Activated naive CD8-positive, alpha-beta T cell treated with anti-CD3 and anti-CD28 coated beads, Interleukin-2, amount 50 U/mL, for 24 hours (primary cell): ENCODE results near the gene EEA1.
"Not testable (repeated sequence)": the region's sequence is repeated elsewhere in the genome, so short reads cannot be mapped to it uniquely, and the experiment has no call there.

ENCODE experiments used
- ATAC-seq: fragments of 150-1000 bp; cut with Tn5 transposase; one replicate; pipeline ENCODE4 v1.10.0; 2021
- DNase-seq: peaks from one replicate; pipeline ENCODE4 v3.0.0; 2021
- H3K27ac Mint-ChIP-seq: one replicate; pipeline ENCODE4 v1.8.0; 2021; ENCODE audit warnings: mild to moderate bottlenecking, mixed read lengths
- H3K27me3 Mint-ChIP-seq: one replicate; pipeline ENCODE4 v1.8.0; 2021; ENCODE audit warnings: mixed read lengths
- H3K36me3 Mint-ChIP-seq: one replicate; pipeline ENCODE4 v1.8.0; 2021; ENCODE audit warnings: low read depth, mixed read lengths
- H3K4me1 Mint-ChIP-seq: one replicate; pipeline ENCODE4 v1.8.0; 2021; ENCODE audit warnings: mixed read lengths
- H3K4me3 Mint-ChIP-seq: one replicate; pipeline ENCODE4 v1.8.0; 2021; ENCODE audit warnings: mild to moderate bottlenecking, moderate library complexity, mixed read lengths
- H3K9me3 Mint-ChIP-seq: one replicate; pipeline ENCODE4 v1.8.0; 2021; ENCODE audit warnings: mixed read lengths

Gene EEA1

DNA sequence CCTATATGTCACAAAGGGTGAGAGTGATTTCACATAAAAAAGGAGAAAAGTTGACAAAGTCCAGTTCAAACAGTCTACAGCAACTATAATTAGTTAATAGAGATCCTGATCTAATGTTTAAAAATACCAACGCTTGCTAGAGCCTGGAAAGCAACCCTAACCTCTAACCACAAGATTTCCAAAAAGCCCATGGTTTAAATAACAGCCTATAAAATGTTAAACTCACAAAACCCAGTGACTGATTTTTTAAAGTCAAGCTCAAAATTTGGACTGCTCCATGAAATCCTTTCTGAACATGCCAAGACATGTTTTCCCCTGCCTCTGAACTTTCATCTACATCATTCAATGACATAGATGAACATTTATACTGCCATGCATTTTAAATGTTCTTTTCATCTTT is 144.7 kb downstream of the EEA1 start:
- no peaks in the 10 kb centered on the region for H3K27me3 Mint-ChIP-seq
- H3K4me1 Mint-ChIP-seq, result peaks cover 1% of the 10 kb centered on the region
- no peak overlapping the region for H3K27ac Mint-ChIP-seq
- no peak overlapping the region for H3K4me3 Mint-ChIP-seq
- ATAC-seq (no peak), DNase-seq (no peak)
- H3K9me3 Mint-ChIP-seq, result no peaks in the 10 kb centered on the region
- H3K36me3 Mint-ChIP-seq, result peaks cover 21% of the 10 kb centered on the region

GRCh38 chr12:92779902-92780301 is 149.2 kb downstream of the EEA1 start:
- DNase-seq, result no peak
- H3K4me1 Mint-ChIP-seq, result no peaks in the 10 kb centered on the region

GRCh38 chr12:92778525-92778924 is 150.6 kb downstream of the EEA1 start:
- Mint-ChIP-seq H3K27me3 (no peaks in the 10 kb centered on the region), H3K4me1 (no peaks in the 10 kb centered on the region), H3K9me3 (no peaks in the 10 kb centered on the region), H3K4me3 (no peak overlapping the region), H3K36me3 (peaks cover 37% of the 10 kb centered on the region), H3K27ac (no peak overlapping the region)
- ATAC-seq (no peak), DNase-seq (no peak)

More at GRCh38 chr12:92779902-92780301, 149.2 kb downstream of the EEA1 start:
- H3K4me3 Mint-ChIP-seq, result no peak overlapping the region
- peaks cover 36% of the 10 kb centered on the region for H3K36me3 Mint-ChIP-seq
- no peaks in the 10 kb centered on the region for H3K9me3 Mint-ChIP-seq
- no peak overlapping the region for H3K27ac Mint-ChIP-seq
- no peaks in the 10 kb centered on the region for H3K27me3 Mint-ChIP-seq
- ATAC-seq, result no peak

GRCh38 chr12:92775416-92775815 is 153.7 kb downstream of the EEA1 start:
- Mint-ChIP-seq H3K9me3 (no peaks in the 10 kb centered on the region), H3K4me3 (no peak overlapping the region), H3K27ac (no peak overlapping the region), H3K27me3 (no peaks in the 10 kb centered on the region), H3K36me3 (peaks cover 26% of the 10 kb centered on the region), H3K4me1 (peaks cover 1% of the 10 kb centered on the region)
- ATAC-seq (no peak), DNase-seq (no peak)

DNA sequence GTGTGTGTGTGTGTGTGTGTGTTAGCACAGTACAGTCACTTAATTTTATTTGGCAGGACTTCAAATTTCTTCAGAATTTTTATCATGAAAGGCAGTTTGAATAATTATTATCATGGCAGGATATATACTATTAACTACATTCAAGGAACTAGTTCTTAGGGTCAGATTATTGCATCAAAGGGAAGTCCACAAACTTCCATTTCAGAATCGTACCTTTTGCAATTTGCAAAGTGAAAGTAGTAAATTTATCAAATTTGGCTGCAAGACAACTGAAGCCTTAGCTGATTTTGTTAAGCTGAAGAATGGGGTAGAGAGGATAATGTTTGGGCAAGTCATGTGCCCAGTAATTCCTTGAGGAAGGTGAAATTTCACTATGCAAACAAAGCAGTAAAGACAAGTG is 158.1 kb downstream of the EEA1 start:
- Mint-ChIP-seq H3K4me1 (peaks cover 20% of the 10 kb centered on the region), H3K4me3 (no peak overlapping the region), H3K36me3 (peaks cover 3% of the 10 kb centered on the region), H3K27me3 (no peaks in the 10 kb centered on the region), H3K9me3 (no peaks in the 10 kb centered on the region), H3K27ac (no peak overlapping the region)
- ATAC-seq, result no peak
- DNase-seq, result no peak

DNA sequence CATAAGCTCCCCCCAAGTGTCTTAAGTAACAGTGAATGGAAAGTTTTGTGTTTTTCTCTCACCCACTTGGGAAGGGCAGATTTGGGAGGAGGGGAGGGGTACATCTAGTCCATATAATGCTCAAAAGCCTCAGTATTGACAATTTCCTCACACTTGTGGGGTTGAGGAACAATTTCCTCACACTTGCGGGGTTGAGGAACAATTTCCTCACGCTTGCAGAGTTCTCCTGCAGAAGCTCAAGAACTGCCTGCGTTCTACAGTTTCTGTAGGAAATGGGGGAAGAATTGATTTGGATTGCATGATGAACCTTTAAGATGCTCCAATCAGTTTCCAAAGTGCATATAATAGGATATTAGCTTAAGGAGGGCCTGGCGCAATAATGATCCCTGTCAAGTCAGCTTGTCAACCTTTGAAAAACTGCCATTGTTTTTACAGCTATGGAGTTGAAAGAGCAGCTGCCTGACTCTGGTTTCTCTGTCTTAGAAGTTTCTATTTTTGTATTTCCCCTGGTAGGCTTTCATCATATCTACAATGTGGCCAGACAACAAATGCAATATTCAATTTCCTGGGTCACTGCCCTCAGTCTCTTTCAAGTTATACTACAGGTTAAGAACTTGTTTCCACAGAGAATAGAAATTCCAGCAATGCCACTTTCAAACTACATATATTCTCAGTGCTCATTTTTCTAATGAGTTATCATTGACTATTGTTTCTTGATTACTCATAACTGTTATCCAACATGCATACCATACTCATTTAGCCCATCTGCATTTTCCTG is 159.8 kb downstream of the EEA1 start:
- no peak overlapping the region for H3K4me3 Mint-ChIP-seq
- peaks cover 20% of the 10 kb centered on the region for H3K4me1 Mint-ChIP-seq
- ATAC-seq, result no peak
- no peak for DNase-seq
- H3K27me3 Mint-ChIP-seq, result no peaks in the 10 kb centered on the region
- no peaks in the 10 kb centered on the region for H3K9me3 Mint-ChIP-seq
- H3K36me3 Mint-ChIP-seq, result peaks cover 2% of the 10 kb centered on the region
- H3K27ac Mint-ChIP-seq, result peak overlapping the region; percentile 28

GRCh38 chr12:92765871-92766270 is 163.2 kb downstream of the EEA1 start:
- H3K9me3 Mint-ChIP-seq, result no peaks in the 10 kb centered on the region

DNA sequence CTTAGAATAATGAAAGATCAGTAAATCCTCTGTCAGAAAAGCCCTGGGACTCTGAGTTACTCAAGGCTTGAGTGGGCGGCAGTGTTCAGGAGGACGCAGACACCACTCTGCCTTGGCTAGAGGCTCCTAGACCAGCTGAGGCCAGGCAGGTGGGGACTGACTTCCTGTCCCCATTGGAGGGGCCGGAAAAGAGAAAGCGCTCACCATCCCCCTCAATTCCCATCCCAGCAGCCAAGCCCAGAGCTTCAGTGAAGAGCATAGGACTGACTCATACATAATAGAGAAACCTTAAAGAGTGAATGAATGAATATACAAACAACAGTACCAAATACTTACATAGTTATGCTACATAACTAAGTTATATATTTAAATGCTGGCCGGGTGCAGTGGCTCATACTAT is 164.3 kb downstream of the EEA1 start:
- DNase-seq (no peak), ATAC-seq (no peak)
- H3K4me1 Mint-ChIP-seq, result peaks cover 17% of the 10 kb centered on the region
- no peaks in the 10 kb centered on the region for H3K27me3 Mint-ChIP-seq
- H3K4me3 Mint-ChIP-seq, result no peak overlapping the region
- no peak overlapping the region for H3K27ac Mint-ChIP-seq
- H3K36me3 Mint-ChIP-seq, result no peaks in the 10 kb centered on the region
- H3K9me3 Mint-ChIP-seq, result no peaks in the 10 kb centered on the region

More at GRCh38 chr12:92765871-92766270, 163.2 kb downstream of the EEA1 start:
- no peak for ATAC-seq
- H3K4me1 Mint-ChIP-seq, result peaks cover 22% of the 10 kb centered on the region
- H3K27me3 Mint-ChIP-seq, result no peaks in the 10 kb centered on the region
- no peak overlapping the region for H3K27ac Mint-ChIP-seq
- no peak for DNase-seq
- H3K36me3 Mint-ChIP-seq, result no peaks in the 10 kb centered on the region
- H3K4me3 Mint-ChIP-seq, result no peak overlapping the region

DNA sequence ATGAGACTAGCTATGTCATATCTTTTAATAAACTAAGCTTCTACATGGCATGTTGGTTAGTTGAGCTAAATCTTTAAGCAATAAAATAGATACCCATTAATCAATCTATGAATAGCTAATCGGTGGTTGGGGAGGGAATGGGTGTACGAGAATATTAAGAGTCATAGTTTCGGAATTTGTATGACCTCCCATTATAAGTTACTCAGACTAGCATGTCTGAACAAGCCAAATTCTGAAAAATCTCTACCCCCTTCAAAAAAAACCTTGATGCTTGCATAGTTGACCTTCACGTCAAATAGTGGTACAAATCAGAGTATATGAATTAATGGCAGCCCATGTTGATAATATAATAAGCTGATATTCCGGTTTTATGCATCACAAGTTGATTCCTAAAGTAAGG is 166.3 kb downstream of the EEA1 start:
- Mint-ChIP-seq H3K27ac (no peak overlapping the region), H3K9me3 (no peaks in the 10 kb centered on the region), H3K4me3 (no peak overlapping the region), H3K4me1 (peaks cover 2% of the 10 kb centered on the region), H3K36me3 (no peaks in the 10 kb centered on the region), H3K27me3 (peaks cover 7% of the 10 kb centered on the region)
- DNase-seq (no peak), ATAC-seq (no peak)

- H3K27me3 Mint-ChIP-seq, result peaks cover 11% of the 10 kb centered on the region
- no peak for DNase-seq
- H3K4me3 Mint-ChIP-seq, result no peak overlapping the region
- H3K36me3 Mint-ChIP-seq, result no peaks in the 10 kb centered on the region
- peak; percentile 52 for ATAC-seq
- peaks cover 6% of the 10 kb centered on the region for H3K4me1 Mint-ChIP-seq
- H3K27ac Mint-ChIP-seq, result no peak overlapping the region
- H3K9me3 Mint-ChIP-seq, result no peaks in the 10 kb centered on the region
Measured at GRCh38 chr12:92759634-92760268, 169.3 kb downstream of the EEA1 start.

GRCh38 chr12:92757597-92758121 is 171.4 kb downstream of the EEA1 start:
- peaks cover 11% of the 10 kb centered on the region for H3K27me3 Mint-ChIP-seq
- H3K4me3 Mint-ChIP-seq, result no peak overlapping the region
- no peaks in the 10 kb centered on the region for H3K36me3 Mint-ChIP-seq
- H3K9me3 Mint-ChIP-seq, result no peaks in the 10 kb centered on the region
- DNase-seq (no peak), ATAC-seq (no peak)
- H3K4me1 Mint-ChIP-seq, result peaks cover 6% of the 10 kb centered on the region
- H3K27ac Mint-ChIP-seq, result no peak overlapping the region

- Mint-ChIP-seq H3K9me3 (no peaks in the 10 kb centered on the region), H3K27me3 (peaks cover 11% of the 10 kb centered on the region), H3K36me3 (no peaks in the 10 kb centered on the region), H3K4me3 (no peak overlapping the region), H3K27ac (no peak overlapping the region), H3K4me1 (peaks cover 6% of the 10 kb centered on the region)
- ATAC-seq (no peak), DNase-seq (no peak)
Measured at GRCh38 chr12:92756898-92757596, 172.0 kb downstream of the EEA1 start.

- ATAC-seq, result no peak
Measured at GRCh38 chr12:92753976-92754885, 174.9 kb downstream of the EEA1 start.

GRCh38 chr12:92749691-92750090 is 179.4 kb downstream of the EEA1 start:
- not testable (repeated sequence) for H3K4me3 Mint-ChIP-seq, ATAC-seq, H3K27me3 Mint-ChIP-seq, H3K27ac Mint-ChIP-seq, DNase-seq, H3K4me1 Mint-ChIP-seq, H3K36me3 Mint-ChIP-seq, H3K9me3 Mint-ChIP-seq

More at GRCh38 chr12:92753976-92754885, 174.9 kb downstream of the EEA1 start:
- peaks cover 11% of the 10 kb centered on the region for H3K27me3 Mint-ChIP-seq
- no peak overlapping the region for H3K4me3 Mint-ChIP-seq
- peaks cover 4% of the 10 kb centered on the region for H3K4me1 Mint-ChIP-seq
- H3K9me3 Mint-ChIP-seq, result no peaks in the 10 kb centered on the region
- no peak for DNase-seq
- H3K36me3 Mint-ChIP-seq, result no peaks in the 10 kb centered on the region
- H3K27ac Mint-ChIP-seq, result no peak overlapping the region
